Lower lobe of right lung (tissue), 2 donors: ENCODE measurements around the gene NECTIN2. TPM values are rescaled to one million over a fixed set of nuclear protein-coding genes. Genes with fewer than 3 reads are reported as not detected.

Experiments used
- ATAC-seq, 2 donors: fragments of 200-7000 bp; cut with Tn5 transposase; one replicate each; pipeline ENCODE4 v1.9.1; 2020 to 2022; ENCODE audit warnings: mild to moderate bottlenecking in 2 of 2, moderate library complexity in 2 of 2
- DNase-seq: peaks from one replicate; pipeline ENCODE4 v3.0.0-alpha.2; 2020
- H3K27ac ChIP-seq: fragments of 200-600 bp; one replicate; pipeline ENCODE4 v1.8.0; 2022
- H3K27me3 ChIP-seq: fragments of 200-600 bp; one replicate; pipeline ENCODE4 v1.8.0; 2022; ENCODE audit warnings: low read depth
- H3K36me3 ChIP-seq: fragments of 200-600 bp; one replicate; pipeline ENCODE4 v1.8.0; 2022; ENCODE audit warnings: mild to moderate bottlenecking
- H3K4me1 ChIP-seq: fragments of 200-600 bp; one replicate; pipeline ENCODE4 v1.8.0; 2022
- H3K4me3 ChIP-seq: fragments of 200-600 bp; one replicate; pipeline ENCODE4 v1.8.0; 2022; ENCODE audit warnings: mild to moderate bottlenecking
- H3K9me3 ChIP-seq: fragments of 200-600 bp; one replicate; pipeline ENCODE4 v1.8.0; 2022
- CTCF ChIP-seq: fragments of 200-600 bp; IDR thresholded peaks from one replicate; pipeline ENCODE4 v1.8.0; 2022; ENCODE audit warnings: antibody characterized with exemption, mild to moderate bottlenecking
- intact Hi-C: fragments of 100-400 bp; cut with DNase I; formaldehyde crosslinking; loops from one replicate; pipeline ENCODE4 v1.11.0; 2022
- total RNA-seq: library from RNA; stranded (reverse); fragmentation: NEBNext Ultra II Directional; extraction: Animal tissue kit (Norgen Biotek cat#: 25700); gene quantifications from one replicate; pipeline ENCODE4 v1.2.1, GENCODE V29; 2021
- donor health status: DM: no; HTN: yes; CAD: no; lungs with severe emphysema.

NECTIN2 gene
- total RNA-seq, 1 donor from 2014 or later: 75.1 TPM

DNA sequence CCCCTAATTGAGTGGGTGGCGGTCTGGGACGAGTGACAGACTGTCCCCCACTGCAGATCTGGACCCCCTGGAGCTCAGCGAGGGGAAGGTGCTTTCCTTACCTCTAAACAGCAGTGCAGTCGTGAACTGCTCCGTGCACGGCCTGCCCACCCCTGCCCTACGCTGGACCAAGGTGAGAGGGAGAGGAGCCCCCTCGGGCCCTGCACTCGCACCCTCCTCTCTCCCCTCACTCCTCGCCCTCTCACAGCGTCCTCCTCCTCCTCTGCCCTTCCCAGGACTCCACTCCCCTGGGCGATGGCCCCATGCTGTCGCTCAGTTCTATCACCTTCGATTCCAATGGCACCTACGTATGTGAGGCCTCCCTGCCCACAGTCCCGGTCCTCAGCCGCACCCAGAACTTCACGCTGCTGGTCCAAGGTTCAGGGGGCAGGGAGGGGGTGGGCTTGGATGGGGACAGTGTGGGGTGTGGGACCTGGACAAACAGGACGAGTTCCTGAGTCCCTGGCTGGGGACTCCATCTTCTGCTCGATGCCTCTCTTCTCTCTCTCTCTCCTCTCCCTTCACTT lies 27.5 kb upstream of the NECTIN2 start:
- Histone ChIP-seq H3K27ac (no peak overlapping the region), H3K27me3 (no peaks in the 10 kb centered on the region), H3K36me3 (peaks cover 35% of the 10 kb centered on the region), H3K4me3 (no peak overlapping the region), H3K4me1 (peaks cover 8% of the 10 kb centered on the region), H3K9me3 (no peaks in the 10 kb centered on the region)
- ATAC-seq: no peak
- DNase-seq: no peak
- intact Hi-C loops: no loop called here
- no peak for TF ChIP-seq CTCF

GRCh38 chr19:44819246-44819832 lies 26.8 kb upstream of the NECTIN2 start:
- Histone ChIP-seq H3K4me1 (peaks cover 8% of the 10 kb centered on the region), H3K4me3 (no peak overlapping the region), H3K9me3 (no peaks in the 10 kb centered on the region), H3K27me3 (no peaks in the 10 kb centered on the region), H3K27ac (no peak overlapping the region), H3K36me3 (peaks cover 27% of the 10 kb centered on the region)
- intact Hi-C loops: no loop called here
- DNase-seq: no peak
- no peak for ATAC-seq
- no peak for TF ChIP-seq CTCF

GRCh38 chr19:44820648-44821609 lies 25.2 kb upstream of the NECTIN2 start:
- H3K4me3 ChIP-seq: no peak overlapping the region
- H3K9me3 ChIP-seq: no peaks in the 10 kb centered on the region
- intact Hi-C loops: no loop called here
- H3K27me3 ChIP-seq: no peaks in the 10 kb centered on the region
- no peak for TF ChIP-seq CTCF
- H3K27ac ChIP-seq: peak overlapping the region; percentile 60
- H3K36me3 ChIP-seq: peaks cover 12% of the 10 kb centered on the region
- DNase-seq (no peak), ATAC-seq (peak; percentile 51 to 57)
- peaks cover 8% of the 10 kb centered on the region for H3K4me1 ChIP-seq

DNA sequence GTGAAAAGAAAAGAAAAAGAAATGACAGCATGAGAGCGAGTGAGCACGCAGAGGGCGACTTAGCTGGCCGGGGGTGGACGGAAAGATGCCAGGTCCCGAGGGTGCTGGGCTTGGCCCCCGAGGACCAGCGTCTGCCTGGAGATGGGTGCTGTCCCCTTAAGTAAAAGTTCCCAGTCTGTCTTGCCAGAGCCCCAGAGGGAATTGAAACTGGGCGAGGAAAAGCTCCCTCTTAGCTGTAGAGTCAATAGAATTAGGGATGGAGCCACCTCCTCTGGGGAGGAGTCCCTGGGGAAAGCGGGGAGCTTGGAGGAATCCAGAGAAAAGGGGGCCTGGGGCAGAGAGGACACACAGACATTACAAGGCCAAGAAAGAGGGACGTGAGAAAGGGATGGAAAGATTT lies 23.9 kb upstream of the NECTIN2 start:
- DNase-seq: no peak
- Histone ChIP-seq H3K36me3 (peaks cover 11% of the 10 kb centered on the region), H3K27ac (peak overlapping the region; percentile 18), H3K27me3 (no peaks in the 10 kb centered on the region), H3K4me3 (no peak overlapping the region), H3K4me1 (peaks cover 8% of the 10 kb centered on the region), H3K9me3 (no peaks in the 10 kb centered on the region)
- no peak for ATAC-seq
- intact Hi-C loops: no loop called here
- no peak for TF ChIP-seq CTCF

- Histone ChIP-seq H3K27ac (no peak overlapping the region), H3K4me3 (no peak overlapping the region), H3K36me3 (peaks cover 11% of the 10 kb centered on the region), H3K9me3 (no peaks in the 10 kb centered on the region), H3K4me1 (peaks cover 8% of the 10 kb centered on the region), H3K27me3 (no peaks in the 10 kb centered on the region)
- DNase-seq: no peak
- no peak for ATAC-seq
- no peak for TF ChIP-seq CTCF
- intact Hi-C loops: no loop called here
Measured at GRCh38 chr19:44822670-44823372, 23.3 kb upstream of the NECTIN2 start.
